Activated T-helper 2 cell treated with anti-CD3 and anti-CD28 coated beads, Interferon-gamma antibody, Interleukin-2, Interleukin-4, amounts not matched to agents 10 μg/mL and 5 μg/mL and 100 μg/mL, durations not matched to agents 14 hours and 24 hours and 36 hours (primary cell): ENCODE measurements around the gene PPP2R2C. TPM values are rescaled to one million over a fixed set of nuclear protein-coding genes. Genes with fewer than 3 reads are reported as not detected.

Experiments used
- DNase-seq: peaks from one replicate; pipeline ENCODE4 v3.0.0; 2021; ENCODE audit warnings: low spot score
- H3K27ac Mint-ChIP-seq: one replicate; pipeline ENCODE4 v1.8.0; 2021; ENCODE audit warnings: mixed read lengths
- H3K27me3 Mint-ChIP-seq: one replicate; pipeline ENCODE4 v1.8.0; 2021; ENCODE audit warnings: low read depth, mixed read lengths
- H3K36me3 Mint-ChIP-seq: one replicate; pipeline ENCODE4 v1.8.0; 2021; ENCODE audit warnings: low read depth, mixed read lengths
- H3K4me1 Mint-ChIP-seq: one replicate; pipeline ENCODE4 v1.8.0; 2021; ENCODE audit warnings: low read depth, mixed read lengths
- H3K4me3 Mint-ChIP-seq: one replicate; pipeline ENCODE4 v1.8.0; 2021; ENCODE audit warnings: low read depth, mild to moderate bottlenecking, moderate library complexity, mixed read lengths
- H3K9me3 Mint-ChIP-seq: one replicate; pipeline ENCODE4 v1.8.0; 2021; ENCODE audit warnings: mixed read lengths
- intact Hi-C: fragments of 100-400 bp; cut with micrococcal nuclease; formaldehyde crosslinking; loops from one replicate; pipeline ENCODE4 v1.15.1; 2023
- total RNA-seq: library from RNA; stranded (reverse); gene quantifications from 2 replicates; pipeline ENCODE4 v1.2.3, GENCODE V29; 2022

The PPP2R2C gene
- total RNA-seq, 1 donor from 2014 or later: not detected

GRCh38 chr4:6283282-6283681, 189.1 kb downstream of the PPP2R2C start:
- Mint-ChIP-seq H3K27me3 (peaks cover 2% of the 10 kb centered on the region), H3K36me3 (no peaks in the 10 kb centered on the region), H3K27ac (no peak overlapping the region), H3K4me3 (no peak overlapping the region), H3K9me3 (no peaks in the 10 kb centered on the region), H3K4me1 (peaks cover 7% of the 10 kb centered on the region)
- no peak for DNase-seq
- intact Hi-C loops: no loop called here

- peaks cover 2% of the 10 kb centered on the region for H3K27me3 Mint-ChIP-seq
- H3K9me3 Mint-ChIP-seq: no peaks in the 10 kb centered on the region
- no peak overlapping the region for H3K4me3 Mint-ChIP-seq
- H3K36me3 Mint-ChIP-seq: no peaks in the 10 kb centered on the region
- H3K4me1 Mint-ChIP-seq: peaks cover 7% of the 10 kb centered on the region
- intact Hi-C loops: no loop called here
- no peak overlapping the region for H3K27ac Mint-ChIP-seq
- DNase-seq: no peak
These were observed 190.1 kb downstream of the PPP2R2C start for GRCh38 chr4:6282314-6282771.

GRCh38 chr4:6281436-6282313, 190.7 kb downstream of the PPP2R2C start:
- H3K27ac Mint-ChIP-seq: no peak overlapping the region
- peaks cover 3% of the 10 kb centered on the region for H3K27me3 Mint-ChIP-seq
- H3K9me3 Mint-ChIP-seq: no peaks in the 10 kb centered on the region
- H3K36me3 Mint-ChIP-seq: no peaks in the 10 kb centered on the region
- DNase-seq: no peak
- intact Hi-C loops: no loop called here
- no peak overlapping the region for H3K4me3 Mint-ChIP-seq
- peaks cover 7% of the 10 kb centered on the region for H3K4me1 Mint-ChIP-seq

GRCh38 chr4:6280365-6280996, 191.9 kb downstream of the PPP2R2C start:
- intact Hi-C loops: no loop called here

GRCh38 chr4:6279582-6280289, 192.7 kb downstream of the PPP2R2C start:
- Mint-ChIP-seq H3K4me1 (peaks cover 7% of the 10 kb centered on the region), H3K27me3 (peaks cover 3% of the 10 kb centered on the region), H3K9me3 (no peaks in the 10 kb centered on the region), H3K36me3 (no peaks in the 10 kb centered on the region), H3K4me3 (no peak overlapping the region), H3K27ac (no peak overlapping the region)
- no peak for DNase-seq
- intact Hi-C loops: no loop called here

More at GRCh38 chr4:6280365-6280996, 191.9 kb downstream of the PPP2R2C start:
- no peak overlapping the region for H3K4me3 Mint-ChIP-seq
- H3K9me3 Mint-ChIP-seq: no peaks in the 10 kb centered on the region
- no peak for DNase-seq
- H3K27ac Mint-ChIP-seq: no peak overlapping the region
- peaks cover 3% of the 10 kb centered on the region for H3K27me3 Mint-ChIP-seq
- H3K4me1 Mint-ChIP-seq: peaks cover 7% of the 10 kb centered on the region
- no peaks in the 10 kb centered on the region for H3K36me3 Mint-ChIP-seq

- DNase-seq: no peak
- intact Hi-C loops: no loop called here
- H3K4me3 Mint-ChIP-seq: no peak overlapping the region
These were observed 193.6 kb downstream of the PPP2R2C start for GRCh38 chr4:6278801-6279197.

GRCh38 chr4:6277935-6278800, 194.2 kb downstream of the PPP2R2C start:
- Mint-ChIP-seq H3K4me1 (peaks cover 7% of the 10 kb centered on the region), H3K27ac (no peak overlapping the region), H3K9me3 (no peaks in the 10 kb centered on the region), H3K4me3 (no peak overlapping the region), H3K36me3 (no peaks in the 10 kb centered on the region), H3K27me3 (peaks cover 3% of the 10 kb centered on the region)
- intact Hi-C loops: no loop called here
- DNase-seq: no peak

More at GRCh38 chr4:6278801-6279197, 193.6 kb downstream of the PPP2R2C start:
- Mint-ChIP-seq H3K27ac (no peak overlapping the region), H3K9me3 (no peaks in the 10 kb centered on the region), H3K4me1 (peaks cover 7% of the 10 kb centered on the region), H3K36me3 (no peaks in the 10 kb centered on the region), H3K27me3 (peaks cover 3% of the 10 kb centered on the region)

GRCh38 chr4:6277139-6277802, 195.1 kb downstream of the PPP2R2C start:
- no peak for DNase-seq
- Mint-ChIP-seq H3K36me3 (no peaks in the 10 kb centered on the region), H3K4me1 (peaks cover 7% of the 10 kb centered on the region), H3K4me3 (no peak overlapping the region), H3K9me3 (no peaks in the 10 kb centered on the region), H3K27me3 (peaks cover 3% of the 10 kb centered on the region), H3K27ac (no peak overlapping the region)
- intact Hi-C loops: no loop called here

GRCh38 chr4:6275898-6276806, 196.3 kb downstream of the PPP2R2C start:
- Mint-ChIP-seq H3K4me3 (no peak overlapping the region), H3K27me3 (peaks cover 11% of the 10 kb centered on the region), H3K4me1 (peaks cover 7% of the 10 kb centered on the region), H3K9me3 (no peaks in the 10 kb centered on the region), H3K36me3 (no peaks in the 10 kb centered on the region), H3K27ac (no peak overlapping the region)
- DNase-seq: no peak
- intact Hi-C loops: no loop called here

GRCh38 chr4:6275351-6275750, 197.1 kb downstream of the PPP2R2C start:
- Mint-ChIP-seq H3K4me3 (no peak overlapping the region), H3K27me3 (peaks cover 17% of the 10 kb centered on the region)

GRCh38 chr4:6273661-6273990, 198.8 kb downstream of the PPP2R2C start:
- Mint-ChIP-seq H3K27me3 (peaks cover 20% of the 10 kb centered on the region), H3K36me3 (no peaks in the 10 kb centered on the region), H3K4me1 (peaks cover 11% of the 10 kb centered on the region), H3K27ac (no peak overlapping the region), H3K4me3 (no peak overlapping the region), H3K9me3 (no peaks in the 10 kb centered on the region)
- intact Hi-C loops: no loop called here
- no peak for DNase-seq

More at GRCh38 chr4:6275351-6275750, 197.1 kb downstream of the PPP2R2C start:
- intact Hi-C loops: no loop called here
- Mint-ChIP-seq H3K27ac (no peak overlapping the region), H3K36me3 (no peaks in the 10 kb centered on the region), H3K9me3 (no peaks in the 10 kb centered on the region), H3K4me1 (peaks cover 9% of the 10 kb centered on the region)
- DNase-seq: no peak
